G401.6 (cell line): Measurements from ENCODE around the gene SARNP.
"Not testable (repeated sequence)": the region's sequence is repeated elsewhere in the genome, so short reads cannot be mapped to it uniquely, and the experiment has no call there.

Experiments used
- FAIRE-seq: peaks from 2 replicates; lab custom pipeline; 2012; peaks lifted over from hg19 to GRCh38; lab: Jason Lieb, UNC

The SARNP gene

DNA sequence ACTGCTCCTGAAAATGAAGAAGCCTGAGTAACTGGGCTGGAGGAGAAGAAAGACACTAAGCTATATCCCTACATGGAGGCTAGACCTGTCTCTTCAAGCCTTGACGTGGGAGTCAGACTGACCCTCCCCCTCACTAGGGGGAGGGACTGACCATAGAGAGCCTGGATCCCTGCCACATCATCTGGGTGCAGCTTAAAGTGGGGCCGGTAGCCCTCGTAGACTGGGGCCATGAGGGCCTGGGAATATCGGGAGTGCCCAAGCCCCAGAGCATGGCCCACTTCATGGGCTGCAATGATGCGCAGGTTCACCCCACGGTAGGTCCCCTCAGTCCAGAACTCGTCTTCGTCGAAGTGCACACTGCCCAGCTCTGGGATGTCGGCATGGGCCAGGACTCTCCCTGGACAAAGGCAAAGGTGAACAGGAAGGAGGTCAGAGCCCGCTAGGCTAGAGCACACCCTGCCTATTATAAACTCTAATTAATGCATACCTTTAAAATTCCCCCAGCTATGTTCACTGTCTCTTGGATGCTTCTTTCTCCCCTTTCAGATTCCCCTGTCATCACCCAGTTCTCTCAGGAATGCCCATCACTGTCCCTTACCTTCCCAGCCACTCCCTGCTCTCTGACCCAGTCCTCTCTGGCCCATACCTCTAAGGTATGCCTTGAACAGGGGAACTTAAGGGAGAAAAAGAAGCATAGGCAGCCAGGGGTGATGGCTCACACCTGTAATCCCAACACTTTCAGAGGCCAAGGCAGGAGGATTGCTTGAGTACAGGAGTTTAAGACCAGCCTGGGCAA lies 22.0 kb upstream of the SARNP start:
- FAIRE-seq = no peak

DNA sequence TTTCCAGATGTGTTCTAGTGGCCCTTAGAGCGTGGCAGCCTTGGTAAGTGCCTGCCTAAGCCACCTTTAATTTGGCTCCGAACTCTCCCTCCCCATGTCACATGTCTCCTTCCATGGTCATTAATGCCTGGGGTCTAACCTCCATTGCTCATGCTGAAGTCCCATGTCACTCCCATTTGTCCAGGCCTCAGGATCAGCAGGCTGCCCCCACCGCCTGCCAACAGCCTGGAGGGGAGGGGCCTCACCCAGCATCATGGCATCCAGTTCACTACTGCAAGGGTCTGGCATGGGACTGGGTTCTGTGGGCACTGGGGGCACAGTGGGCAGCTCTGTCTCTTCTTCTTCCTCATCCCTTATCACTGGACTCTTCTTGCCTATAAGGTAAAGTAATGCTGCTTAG lies 20.8 kb upstream of the SARNP start:
- FAIRE-seq = no peak

DNA sequence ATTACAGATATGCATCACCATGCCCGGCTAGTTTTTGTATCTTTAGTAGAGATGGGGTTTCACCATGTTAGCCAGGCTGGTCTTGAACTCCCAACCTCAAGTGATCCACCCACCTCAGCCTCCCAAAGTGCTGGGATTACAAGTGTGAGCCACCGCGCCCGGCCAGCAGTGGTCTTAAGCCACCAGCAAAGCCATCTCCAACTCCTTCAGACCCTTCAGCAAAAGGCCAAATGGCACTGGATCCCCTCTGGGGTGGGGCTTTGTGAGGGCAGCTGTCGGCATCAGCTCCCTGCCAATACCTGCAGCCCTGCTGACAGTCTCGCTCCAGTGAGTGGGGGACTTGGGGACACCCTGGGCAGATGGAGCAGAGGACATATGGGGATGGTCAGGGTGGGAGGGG lies 16.9 kb upstream of the SARNP start:
- FAIRE-seq = not testable (repeated sequence)

DNA sequence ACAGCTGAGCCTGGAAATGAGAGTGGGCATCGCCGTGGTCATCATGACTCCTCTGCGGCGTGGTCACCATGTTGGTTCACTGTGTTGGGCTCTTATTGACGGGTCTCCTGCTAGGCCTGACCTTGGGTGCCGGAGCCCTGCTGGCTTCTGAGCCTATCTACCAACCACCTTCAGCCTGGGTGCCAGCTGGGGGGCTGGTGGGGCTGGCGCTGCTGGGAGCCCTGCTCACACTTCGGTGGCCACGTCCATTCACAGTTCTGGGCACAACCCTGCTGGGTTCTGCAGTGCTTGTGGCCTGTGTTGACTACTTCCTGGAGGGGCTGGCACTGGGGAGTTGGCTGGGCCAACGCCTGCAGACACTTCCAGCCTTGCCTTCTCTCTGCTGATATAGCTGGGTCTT lies 15.5 kb upstream of the SARNP start:
- FAIRE-seq = no peak

DNA sequence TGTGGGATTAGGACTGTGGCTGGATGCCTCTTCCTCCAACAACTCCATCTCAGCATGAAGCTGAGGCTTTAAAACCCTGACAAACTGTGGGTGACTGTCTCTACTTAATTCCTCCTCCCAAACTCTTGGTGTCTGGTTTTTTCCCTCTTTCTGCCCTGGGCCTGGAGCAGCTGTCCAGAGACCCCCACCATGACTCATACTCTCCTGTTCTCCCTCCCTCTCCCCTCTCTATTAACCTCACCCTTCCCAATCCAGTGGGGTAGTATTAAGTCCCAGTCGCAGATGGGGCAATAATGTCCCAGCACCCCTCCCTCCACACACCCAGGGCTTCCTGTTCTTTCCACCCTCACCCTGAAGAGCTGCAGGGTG lies 13.9 kb upstream of the SARNP start:
- no peak for FAIRE-seq

DNA sequence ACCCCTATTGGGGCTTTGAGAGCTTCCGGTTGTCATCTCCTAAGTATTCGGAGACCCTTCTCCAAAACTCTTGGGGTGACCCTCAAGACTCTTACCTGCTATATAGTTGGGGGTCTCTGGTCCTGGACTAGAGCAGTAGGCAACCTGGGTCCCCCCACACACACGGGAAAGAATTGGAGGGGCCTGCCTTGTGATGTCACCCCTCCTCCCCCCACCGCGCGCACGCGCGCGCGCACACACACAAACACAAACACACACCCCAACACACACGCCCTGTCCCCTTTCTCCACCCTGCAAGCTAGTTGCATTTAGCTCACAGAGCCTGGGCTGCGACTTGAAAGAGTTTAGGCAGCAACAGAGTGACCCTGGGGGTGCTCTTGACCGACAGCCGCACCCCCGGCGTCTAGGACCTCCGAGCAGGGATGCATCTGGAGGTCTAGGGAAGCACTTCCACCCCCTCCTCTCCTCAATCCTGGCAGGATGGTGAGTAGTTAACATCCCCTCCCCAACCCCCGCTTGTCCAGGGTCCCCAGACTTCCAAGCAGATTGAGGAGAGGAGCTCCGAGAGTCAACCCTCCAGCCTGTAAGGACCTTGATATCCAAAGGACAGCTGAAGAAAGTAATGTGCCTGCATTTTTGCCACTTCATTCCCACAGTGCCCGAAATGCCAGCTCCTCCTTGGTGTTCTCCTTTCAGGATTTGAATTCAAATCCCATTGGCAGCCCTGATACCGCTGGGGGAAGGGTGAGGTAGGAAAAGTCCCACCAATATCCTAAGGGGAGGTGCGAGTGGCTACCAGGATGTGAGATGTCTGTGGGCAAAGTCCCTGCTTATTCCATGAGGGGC lies 13.3 kb upstream of the SARNP start:
- FAIRE-seq = no peak

DNA sequence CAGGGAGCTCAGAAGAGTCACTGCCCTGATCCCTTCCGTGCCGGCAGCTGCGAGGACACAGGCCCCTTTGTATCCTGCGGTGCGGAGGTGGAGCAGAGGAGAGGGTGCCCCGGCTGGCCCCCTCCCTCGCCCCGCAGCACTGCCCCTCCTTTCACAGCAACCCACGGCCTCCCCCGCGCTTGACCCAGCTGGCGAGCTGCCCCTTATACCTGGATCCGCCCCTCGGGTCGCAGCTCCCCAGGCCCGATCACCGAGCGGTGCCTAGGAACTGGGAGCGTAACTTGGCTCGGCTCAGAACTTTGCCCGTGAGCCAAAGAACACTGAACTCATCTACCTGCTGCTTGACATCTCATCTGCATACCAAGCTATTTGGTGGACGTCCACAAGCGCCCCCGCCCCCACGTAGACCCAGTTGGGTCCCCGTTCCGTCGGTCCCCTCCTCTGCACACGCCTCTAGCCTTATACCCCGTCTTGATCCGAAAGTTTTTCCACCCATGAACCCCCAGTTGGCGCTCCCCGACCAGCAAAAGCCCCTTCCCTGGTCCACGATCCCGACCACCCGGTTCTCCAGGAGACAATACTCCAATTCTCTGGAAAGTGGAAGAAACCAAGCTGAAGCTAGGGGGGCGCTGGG lies 12.6 kb upstream of the SARNP start:
- FAIRE-seq = no peak

DNA sequence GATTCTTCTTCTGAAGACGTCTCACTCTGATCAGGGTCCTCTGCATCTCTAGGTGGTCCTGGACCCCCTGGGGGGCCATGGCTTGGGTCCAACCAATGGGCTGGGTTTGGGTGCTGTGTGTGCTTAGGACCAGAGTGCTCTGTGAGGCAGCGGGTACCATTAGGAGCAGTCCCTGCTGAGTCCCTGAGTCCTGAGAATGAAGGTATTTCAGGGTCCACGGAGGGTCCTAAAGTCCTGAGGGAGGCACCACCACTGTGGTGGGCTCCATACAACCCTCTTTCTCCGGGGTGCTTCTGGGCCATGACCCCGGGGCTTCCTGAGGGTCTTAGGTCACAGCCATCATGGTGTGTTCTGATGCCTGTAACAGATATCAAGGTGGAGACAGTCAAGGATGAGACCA lies 10.8 kb upstream of the SARNP start:
- no peak for FAIRE-seq

DNA sequence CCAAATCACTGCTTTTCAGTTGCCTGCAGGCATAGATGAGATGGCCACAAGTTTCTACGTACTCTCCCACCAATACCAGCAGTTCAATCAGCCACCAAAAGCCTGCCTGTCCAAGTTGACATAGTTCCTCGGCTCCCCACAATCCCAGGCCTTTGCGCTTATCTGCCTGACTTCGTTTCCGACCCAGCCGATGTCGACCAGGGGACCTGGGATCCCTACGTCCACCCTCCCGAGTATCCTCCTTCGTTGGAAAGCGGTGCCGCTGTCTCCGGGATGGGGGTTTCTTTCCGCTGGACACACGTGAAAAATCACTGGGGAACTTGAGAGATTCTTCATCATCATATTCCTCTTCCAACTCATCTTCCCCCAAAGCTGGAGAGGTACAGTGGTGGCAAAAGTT lies 10.3 kb upstream of the SARNP start:
- FAIRE-seq = no peak

DNA sequence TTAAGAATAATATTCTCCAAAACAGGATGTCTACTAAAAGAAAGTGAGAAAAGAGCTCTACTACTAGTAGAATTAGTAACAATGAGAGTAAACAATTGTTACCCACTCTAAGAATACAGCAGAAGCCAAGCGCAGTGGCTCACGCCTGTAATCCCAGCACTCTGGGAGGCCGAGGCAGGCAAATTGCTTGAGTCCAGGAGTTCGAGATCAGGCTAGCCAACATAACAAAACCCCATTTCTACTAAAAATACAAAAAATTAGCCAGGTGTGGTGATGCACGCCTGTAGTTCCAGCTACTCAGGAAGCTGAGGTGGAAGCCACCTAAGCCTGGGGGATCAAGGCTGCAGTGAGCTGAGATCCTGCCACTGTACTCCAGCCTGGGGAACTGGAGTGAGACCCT lies 7.2 kb upstream of the SARNP start:
- FAIRE-seq = no peak

DNA sequence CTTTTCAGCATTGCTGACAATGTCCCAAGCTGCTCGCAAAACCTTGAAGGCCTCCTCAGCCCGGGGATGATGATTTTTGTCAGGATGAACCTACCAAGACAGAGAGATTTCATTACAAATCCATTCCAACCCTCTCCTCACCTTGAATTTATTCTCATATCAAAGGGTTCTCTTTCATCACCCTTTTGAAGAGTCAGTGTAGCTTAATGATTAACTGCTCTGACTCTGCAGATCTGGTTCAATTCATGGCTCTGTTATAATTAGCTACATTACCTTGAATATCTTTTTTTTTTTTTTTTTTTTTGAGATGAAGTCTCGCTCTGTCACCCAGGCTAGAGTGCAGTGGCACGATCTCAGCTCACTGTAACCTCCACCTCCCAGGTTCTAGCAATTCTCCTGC lies 5.9 kb upstream of the SARNP start:
- no peak for FAIRE-seq

DNA sequence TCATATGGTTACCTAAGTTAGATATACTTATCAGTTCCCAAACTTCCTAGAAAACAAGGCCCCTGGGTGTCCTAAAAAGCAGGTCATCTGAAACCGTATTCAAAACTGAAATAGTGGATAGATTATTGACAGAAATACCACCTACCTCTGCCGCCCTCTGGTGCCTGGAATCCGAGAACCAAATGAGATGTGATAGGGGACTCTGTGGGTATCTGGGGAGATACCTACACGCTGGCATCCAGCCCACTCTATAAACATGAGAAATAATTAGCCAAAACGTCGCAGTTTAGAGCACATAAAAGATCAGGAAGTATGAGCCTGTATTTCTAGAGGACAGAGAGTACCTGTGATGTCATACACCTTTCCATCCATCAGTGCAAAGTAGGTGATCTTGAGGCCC lies 4.7 kb upstream of the SARNP start:
- no peak for FAIRE-seq

DNA sequence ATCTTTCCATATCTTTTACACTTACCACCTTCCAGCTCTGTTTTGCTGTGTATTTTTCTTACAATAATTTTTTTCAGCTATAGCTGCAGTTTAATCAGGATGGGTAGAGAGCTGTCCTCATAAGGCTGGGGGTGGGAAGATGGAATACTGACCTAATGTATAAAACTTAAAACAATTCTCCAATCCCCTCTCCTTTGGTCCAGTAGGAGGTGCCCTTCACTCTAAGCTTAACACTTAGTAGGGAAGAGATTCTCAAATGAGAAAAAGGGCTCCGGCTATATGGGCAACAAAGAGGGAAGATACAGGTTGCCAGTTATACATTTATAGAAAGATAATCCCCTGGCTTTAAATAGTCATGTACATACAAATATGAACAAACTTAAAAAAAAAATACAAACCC lies 3.2 kb upstream of the SARNP start:
- no peak for FAIRE-seq

DNA sequence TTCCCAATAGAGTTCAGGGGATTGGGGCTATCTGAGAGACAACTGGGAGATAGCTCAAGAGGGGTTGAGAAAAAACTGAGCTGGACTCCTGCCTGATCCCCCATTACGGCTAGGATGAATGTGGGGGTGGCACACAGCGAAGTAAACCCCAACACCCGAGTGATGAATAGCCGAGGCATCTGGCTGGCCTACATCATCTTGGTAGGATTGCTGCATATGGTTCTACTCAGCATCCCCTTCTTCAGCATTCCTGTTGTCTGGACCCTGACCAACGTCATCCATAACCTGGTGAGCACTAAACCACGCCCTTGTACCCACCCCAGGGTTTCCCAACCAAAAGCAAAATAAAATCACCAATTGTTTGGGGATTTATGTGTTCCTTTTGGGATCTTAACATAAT lies 1.4 kb upstream of the SARNP start:
- no peak for FAIRE-seq

DNA sequence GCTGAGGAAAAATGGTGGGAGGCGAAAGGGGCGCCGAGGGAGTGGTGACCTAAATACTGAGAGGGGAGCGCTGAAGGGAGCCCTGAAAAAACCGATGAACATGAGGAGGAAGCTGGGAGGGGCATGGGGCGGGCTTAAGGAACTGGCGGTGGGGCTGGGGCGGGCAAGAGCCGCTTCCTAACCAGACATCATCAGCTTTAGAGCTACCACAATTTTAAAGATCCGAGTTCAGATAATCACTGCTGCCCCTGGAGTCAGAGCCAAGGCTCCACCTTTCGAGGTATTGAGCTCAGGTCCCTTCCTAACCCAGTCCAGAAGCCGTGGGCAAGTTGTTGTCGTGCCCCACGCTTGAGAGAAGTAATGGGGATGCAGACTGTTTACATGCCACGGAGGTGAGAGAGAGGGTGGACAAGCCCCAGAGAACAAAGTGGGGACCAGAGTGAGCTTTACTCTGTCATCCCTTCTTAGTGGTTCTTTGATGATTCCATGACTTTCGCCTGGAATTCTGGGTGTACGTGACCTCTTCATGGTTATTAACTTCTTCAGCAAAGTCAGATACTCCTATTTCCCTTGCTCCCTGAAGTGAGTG lies 710 bp upstream of the SARNP start:
- FAIRE-seq = no peak

DNA sequence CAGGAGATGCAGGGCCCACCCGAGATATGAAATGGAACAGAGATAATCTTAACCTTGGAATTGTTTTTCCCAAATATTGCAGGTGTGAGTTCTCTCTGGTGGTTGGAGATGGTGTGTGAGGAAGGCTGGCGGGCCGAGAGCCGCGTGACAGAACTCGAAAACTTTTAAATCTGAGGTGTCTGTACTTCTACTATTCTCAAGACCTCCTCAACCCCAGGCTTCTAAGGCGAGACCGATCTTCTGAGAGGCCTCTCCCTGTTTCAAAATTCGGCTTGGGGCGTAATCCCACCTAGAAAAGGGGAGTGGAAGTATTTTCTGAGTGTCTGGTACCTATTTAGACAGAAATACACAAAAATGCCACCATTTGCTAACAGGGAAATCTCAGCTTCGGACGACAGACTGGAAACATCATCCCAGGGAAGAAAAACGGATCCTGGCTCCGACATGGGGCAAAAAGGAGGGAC lies 611 bp downstream of the SARNP start:
- no peak for FAIRE-seq

DNA sequence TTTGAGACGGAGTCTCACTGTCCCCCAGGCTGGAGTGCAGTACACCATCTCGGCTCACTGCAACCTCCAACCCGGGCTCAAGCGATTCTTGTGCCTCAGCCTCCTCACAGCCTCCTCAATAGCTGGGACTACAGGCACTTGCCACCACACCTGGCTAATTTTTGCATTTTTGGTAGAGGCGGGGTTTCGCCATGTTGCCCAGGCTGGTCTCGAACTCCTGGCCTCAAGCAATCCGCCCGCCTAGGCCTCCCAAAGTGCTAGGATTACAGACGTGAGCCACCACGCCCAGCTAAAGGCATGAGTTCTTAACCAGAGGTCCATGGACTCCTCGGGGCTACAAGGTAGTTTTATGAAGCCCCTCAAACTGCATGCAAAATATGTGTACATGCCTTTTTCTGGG lies 2.1 kb downstream of the SARNP start:
- no peak for FAIRE-seq

DNA sequence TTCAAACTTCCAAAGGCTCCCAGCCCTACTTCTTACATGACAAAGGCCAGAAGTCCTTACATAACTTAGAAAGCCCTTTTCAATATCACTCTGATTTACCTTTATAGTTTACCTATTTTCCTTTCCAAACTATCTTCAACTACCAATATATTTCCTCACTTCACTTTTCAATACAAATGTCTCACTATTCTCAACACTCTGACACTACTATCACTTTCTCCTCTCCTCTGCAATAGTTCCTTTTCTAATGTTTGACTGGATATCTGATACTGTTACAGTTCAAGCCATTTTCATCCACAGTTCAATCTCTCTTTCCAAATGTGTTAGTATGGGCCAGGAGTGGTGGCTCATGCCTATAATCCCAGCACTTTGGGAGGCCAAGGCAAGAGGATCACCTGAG lies 3.3 kb downstream of the SARNP start:
- no peak for FAIRE-seq

DNA sequence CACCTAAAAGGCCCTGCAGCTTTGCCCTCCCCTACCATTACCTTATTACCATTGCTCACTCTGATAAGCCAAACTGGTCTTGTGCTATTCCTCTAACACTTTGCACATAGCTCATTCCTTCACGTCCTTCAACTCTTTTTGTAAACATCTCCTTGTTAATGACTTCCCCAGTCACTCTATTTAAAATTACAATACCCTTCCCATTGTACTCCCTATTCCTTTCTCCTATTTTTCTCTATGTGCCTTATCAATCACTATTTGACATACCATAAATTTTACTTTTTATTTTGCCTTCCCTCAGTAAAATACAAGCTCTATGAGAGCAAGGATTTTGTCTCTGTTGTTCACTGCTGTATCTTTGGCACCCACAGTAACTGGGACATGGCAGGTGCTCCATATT lies 5.4 kb downstream of the SARNP start:
- FAIRE-seq = no peak

DNA sequence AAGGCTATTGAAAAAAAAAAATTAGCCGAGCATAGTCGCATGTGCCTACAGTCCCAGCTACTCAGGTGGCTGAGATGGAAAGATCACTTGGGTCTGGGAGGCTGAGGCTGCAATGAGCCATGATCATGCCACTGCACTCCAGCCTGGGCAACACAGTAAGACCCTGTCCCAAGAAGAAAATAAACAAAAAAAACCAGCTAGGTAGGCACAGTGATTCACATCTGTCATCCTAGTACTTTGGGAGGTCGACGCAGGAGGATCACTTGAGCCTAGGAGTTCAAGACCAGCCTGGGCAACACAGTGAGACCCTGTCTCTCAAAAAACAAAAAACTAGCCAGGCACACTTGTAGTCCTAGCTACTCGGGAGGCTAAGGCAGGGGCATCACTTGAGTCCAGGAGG lies 8.2 kb downstream of the SARNP start:
- FAIRE-seq = no peak

DNA sequence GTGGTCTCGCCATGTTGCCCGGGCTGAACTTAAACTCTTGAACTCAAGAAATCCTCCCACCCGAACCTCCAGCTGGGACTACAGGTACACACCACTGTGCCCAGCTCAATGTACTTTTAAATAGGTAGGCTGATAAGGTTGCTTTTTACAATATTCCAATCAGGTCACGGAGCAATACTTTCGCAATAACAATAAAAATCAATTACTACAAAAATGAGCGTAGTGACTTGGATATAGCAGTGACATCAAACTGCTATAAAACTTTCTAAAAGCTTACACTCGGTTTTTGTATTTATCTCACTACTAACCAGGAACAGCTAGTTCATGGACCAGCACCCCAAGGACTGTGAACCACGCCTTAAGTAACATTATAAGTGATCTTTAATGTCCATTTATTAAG lies 10.5 kb downstream of the SARNP start:
- no peak for FAIRE-seq

DNA sequence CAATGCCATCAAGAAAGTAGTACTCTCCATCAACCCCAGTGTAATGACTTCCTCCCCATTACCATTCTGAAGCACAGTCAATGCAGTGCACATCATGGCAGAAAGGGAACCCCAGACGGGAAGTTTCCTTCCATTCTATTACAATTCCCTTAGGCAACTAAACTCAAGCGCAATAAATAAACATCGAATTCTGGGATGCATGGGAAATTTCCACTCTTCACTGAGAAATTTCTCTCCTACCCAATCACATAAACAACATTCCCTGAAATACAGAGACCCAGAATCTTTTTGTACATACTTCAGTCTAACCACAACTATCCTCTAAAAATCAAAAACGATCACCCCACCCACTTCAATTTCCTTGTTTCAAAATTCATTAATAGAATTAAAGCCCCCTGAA lies 20.0 kb downstream of the SARNP start:
- no peak for FAIRE-seq

DNA sequence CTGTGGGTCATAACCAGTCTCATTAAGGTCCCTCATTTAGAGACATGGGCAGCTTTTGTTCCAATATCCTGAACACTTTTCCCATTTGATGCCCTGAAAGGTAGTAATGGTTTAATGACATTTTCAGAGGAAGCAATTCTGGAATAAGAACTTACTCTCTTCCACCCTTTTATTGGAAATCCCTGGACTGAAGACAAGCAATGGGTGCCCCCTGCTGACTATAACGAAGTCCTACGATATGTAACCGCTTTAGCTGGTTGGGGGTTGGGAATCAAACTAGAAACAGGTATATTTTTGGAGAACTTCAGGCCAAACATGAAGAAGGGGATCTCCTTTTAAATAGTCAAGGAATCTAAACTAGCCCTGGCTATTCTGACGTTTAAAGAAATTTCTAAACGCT lies 20.5 kb downstream of the SARNP start:
- FAIRE-seq = peak; percentile 11
